ENCODE data around the gene PPARD.

PPARD gene

GRCh38 chr6:35392111-35392702, 49.8 kb downstream of the PPARD start:
- no peaks in the 10 kb centered on the region for H3K9me3 ChIP-seq
- intact Hi-C loops (cut with DNase I; ENCODE audit: low total_unique reads): no loop called here
- H3K27me3 ChIP-seq: no peaks in the 10 kb centered on the region
- H3K4me1 ChIP-seq: peaks cover 0 to 7% (median 0%) of the 10 kb centered on the region in 4 donors
- H3K27ac ChIP-seq: no peak overlapping the region
- DNase-seq: no peak
- no peak overlapping the region for H3K4me3 ChIP-seq
- H3K36me3 ChIP-seq: no peaks in the 10 kb centered on the region
- no peak for TF ChIP-seq CTCF (IDR thresholded peaks at IDR 0.05)

GRCh38 chr6:35392773-35393672, 50.7 kb downstream of the PPARD start:
- no peak for DNase-seq
- Histone ChIP-seq H3K4me1 (peaks cover 0 to 7% (median 0%) of the 10 kb centered on the region in 4 donors), H3K36me3 (no peaks in the 10 kb centered on the region), H3K4me3 (no peak overlapping the region), H3K27me3 (no peaks in the 10 kb centered on the region), H3K9me3 (no peaks in the 10 kb centered on the region), H3K27ac (no peak overlapping the region)
- TF ChIP-seq CTCF (IDR thresholded peaks at IDR 0.05): no peak
- intact Hi-C loops (cut with DNase I; ENCODE audit: low total_unique reads): no loop called here

GRCh38 chr6:35396991-35397390, 54.6 kb downstream of the PPARD start:
- Histone ChIP-seq H3K4me3 (no peak overlapping the region), H3K36me3 (no peaks in the 10 kb centered on the region), H3K9me3 (no peaks in the 10 kb centered on the region), H3K27ac (no peak overlapping the region), H3K4me1 (peaks cover 0 to 7% (median 0%) of the 10 kb centered on the region in 4 donors), H3K27me3 (no peaks in the 10 kb centered on the region)
- no peak for DNase-seq
- no peak for TF ChIP-seq CTCF (IDR thresholded peaks at IDR 0.05)
- intact Hi-C loops (cut with DNase I; ENCODE audit: low total_unique reads): no loop called here

- intact Hi-C loops (cut with DNase I; ENCODE audit: low total_unique reads): no loop called here
- no peak overlapping the region for H3K4me3 ChIP-seq
- H3K27ac ChIP-seq: no peak overlapping the region
- no peaks in the 10 kb centered on the region for H3K27me3 ChIP-seq
- DNase-seq: no peak
- H3K36me3 ChIP-seq: no peaks in the 10 kb centered on the region
- no peak for TF ChIP-seq CTCF (IDR thresholded peaks at IDR 0.05)
- H3K9me3 ChIP-seq: no peaks in the 10 kb centered on the region
- no peaks in the 10 kb centered on the region for H3K4me1 ChIP-seq
Observed at GRCh38 chr6:35397806-35398418, 55.6 kb downstream of the PPARD start.

- no peak for TF ChIP-seq CTCF (IDR thresholded peaks at IDR 0.05)
- H3K4me3 ChIP-seq: no peak overlapping the region
- no peaks in the 10 kb centered on the region for H3K27me3 ChIP-seq
- no peaks in the 10 kb centered on the region for H3K4me1 ChIP-seq
- no peak overlapping the region for H3K27ac ChIP-seq
- H3K9me3 ChIP-seq: no peaks in the 10 kb centered on the region
- H3K36me3 ChIP-seq: no peaks in the 10 kb centered on the region
- intact Hi-C loops (cut with DNase I; ENCODE audit: low total_unique reads): no loop called here
- DNase-seq: no peak
Observed at GRCh38 chr6:35398526-35398925, 56.2 kb downstream of the PPARD start.

Data from tibial artery (tissue), 4 donors.